IPS DF 19.7 (cell line): ENCODE results near the gene PTAFR.
"Not testable (repeated sequence)": the region's sequence is repeated elsewhere in the genome, so short reads cannot be mapped to it uniquely, and the experiment has no call there.

Source experiments
- DNase-seq: peaks from one replicate; pipeline ENCODE4 v3.0.0-alpha.2; 2013; ENCODE audit warnings: low read depth, low spot score

Gene PTAFR

GRCh38 chr1:28144203-28145135 lies 32.0 kb downstream of the PTAFR start:
- DNase-seq, result no peak

- DNase-seq, result no peak
Observed at GRCh38 chr1:28143496-28144202, 32.8 kb downstream of the PTAFR start.

- no peak for DNase-seq
Observed at GRCh38 chr1:28141685-28142084, 34.8 kb downstream of the PTAFR start.

- not testable (repeated sequence) for DNase-seq
Observed at GRCh38 chr1:28139866-28140265, 36.6 kb downstream of the PTAFR start.

GRCh38 chr1:28139025-28139712 lies 37.3 kb downstream of the PTAFR start:
- DNase-seq, result no peak

- DNase-seq, result no peak
Observed at GRCh38 chr1:28136922-28137613, 39.4 kb downstream of the PTAFR start.

- DNase-seq, result no peak
Observed at GRCh38 chr1:28136169-28136921, 40.1 kb downstream of the PTAFR start.

GRCh38 chr1:28135371-28136168 lies 40.9 kb downstream of the PTAFR start:
- DNase-seq, result no peak

- DNase-seq, result no peak
Observed at GRCh38 chr1:28134651-28135207, 41.8 kb downstream of the PTAFR start.

- no peak for DNase-seq
Observed at GRCh38 chr1:28132171-28133167, 44.0 kb downstream of the PTAFR start.

- DNase-seq, result no peak
Observed at GRCh38 chr1:28130901-28131300, 45.6 kb downstream of the PTAFR start.

- DNase-seq, result no peak
Observed at GRCh38 chr1:28129150-28129549, 47.3 kb downstream of the PTAFR start.

- DNase-seq, result no peak
Observed at GRCh38 chr1:28127617-28128257, 48.8 kb downstream of the PTAFR start.

GRCh38 chr1:28126783-28127490 lies 49.6 kb downstream of the PTAFR start:
- DNase-seq, result no peak

GRCh38 chr1:28126212-28126611 lies 50.3 kb downstream of the PTAFR start:
- no peak for DNase-seq

GRCh38 chr1:28123461-28123961 lies 53.0 kb downstream of the PTAFR start:
- no peak for DNase-seq

- DNase-seq, result no peak
Observed at GRCh38 chr1:28122183-28122582, 54.3 kb downstream of the PTAFR start.
